GM19025 (cell line): ENCODE data around the gene TMEM14A.
A peak's percentile ranks its signal among the peaks of the same experiment; 100 is the strongest.

ENCODE experiments used
- ATAC-seq: cut with Tn5 transposase; IDR thresholded peaks from one replicate; pipeline ENCODE4 v1.9.1; 2021; ENCODE audit warnings: mild to moderate bottlenecking, low read depth, moderate library complexity; ENCODE audit not compliant: unreplicated experiment

The TMEM14A gene

GRCh38 chr6:52670502-52671409 is at the start of gene TMEM14A:
TMEM14A (plus strand) TSS chr6:52671113; CDS start chr6:52677103, 5,990 bp downstream.
- peak; percentile 99 for ATAC-seq

GRCh38 chr6:52621631-52622030 is 49.3 kb upstream of the TMEM14A start:
- no peak for ATAC-seq

- no peak for ATAC-seq
Observed at GRCh38 chr6:52622810-52623209, 48.1 kb upstream of the TMEM14A start.

- no peak for ATAC-seq
Observed at GRCh38 chr6:52632011-52632410, 38.9 kb upstream of the TMEM14A start.

GRCh38 chr6:52634211-52634610 is 36.7 kb upstream of the TMEM14A start:
- no peak for ATAC-seq

- ATAC-seq = no peak
Observed at GRCh38 chr6:52635049-52635577, 35.8 kb upstream of the TMEM14A start.

- ATAC-seq = no peak
Observed at GRCh38 chr6:52636830-52637229, 34.1 kb upstream of the TMEM14A start.

GRCh38 chr6:52639493-52639892 is 31.4 kb upstream of the TMEM14A start:
- ATAC-seq = no peak

GRCh38 chr6:52640170-52640569 is 30.7 kb upstream of the TMEM14A start:
- ATAC-seq = no peak

GRCh38 chr6:52640916-52641315 is 30.0 kb upstream of the TMEM14A start:
- no peak for ATAC-seq

- ATAC-seq = no peak
Observed at GRCh38 chr6:52641388-52641787, 29.5 kb upstream of the TMEM14A start.

- no peak for ATAC-seq
Observed at GRCh38 chr6:52641826-52642225, 29.1 kb upstream of the TMEM14A start.

- no peak for ATAC-seq
Observed at GRCh38 chr6:52642368-52642767, 28.5 kb upstream of the TMEM14A start.

- ATAC-seq = no peak
Observed at GRCh38 chr6:52643158-52643557, 27.8 kb upstream of the TMEM14A start.

- no peak for ATAC-seq
Observed at GRCh38 chr6:52644253-52644652, 26.7 kb upstream of the TMEM14A start.

- ATAC-seq = no peak
Observed at GRCh38 chr6:52645976-52646375, 24.9 kb upstream of the TMEM14A start.

- no peak for ATAC-seq
Observed at GRCh38 chr6:52647199-52647598, 23.7 kb upstream of the TMEM14A start.

- ATAC-seq = no peak
Observed at GRCh38 chr6:52649536-52650160, 21.3 kb upstream of the TMEM14A start.

- no peak for ATAC-seq
Observed at GRCh38 chr6:52650941-52651340, 20.0 kb upstream of the TMEM14A start.

GRCh38 chr6:52653151-52653550 is 17.8 kb upstream of the TMEM14A start:
- ATAC-seq = no peak

- ATAC-seq = no peak
Observed at GRCh38 chr6:52654007-52654406, 16.9 kb upstream of the TMEM14A start.

GRCh38 chr6:52654592-52654991 is 16.3 kb upstream of the TMEM14A start:
- ATAC-seq = no peak
